Stimulated activated CD8-positive, alpha-beta memory T cell treated with anti-CD3 and anti-CD28 coated beads, Interleukin-4, amount 100 ng/mL, for 4 hours (primary cell): ENCODE data around the gene WDFY3.

Experiments used
- DNase-seq, 2 donors: peaks; one replicate each; pipeline ENCODE4 v3.0.0-alpha.2; 2020; ENCODE audit warnings: low read depth in 2 of 2, low spot score in 1 of 2

The WDFY3 gene

GRCh38 chr4:84966382-84967242, at the start of gene WDFY3:
Gene WDFY3, minus strand, starts transcription at chr4:84966690. Its CDS starts 106,099 bp downstream, at chr4:84860591.
- DNase-seq = no peak

- DNase-seq = no peak
Measured at GRCh38 chr4:85005865-85006377, 39.4 kb upstream of the WDFY3 start.

- no peak for DNase-seq
Measured at GRCh38 chr4:85000343-85000742, 33.9 kb upstream of the WDFY3 start.

- no peak for DNase-seq
Measured at GRCh38 chr4:84995386-84995785, 28.9 kb upstream of the WDFY3 start.

- no peak for DNase-seq
Measured at GRCh38 chr4:84994280-84994679, 27.8 kb upstream of the WDFY3 start.

- no peak for DNase-seq
Measured at GRCh38 chr4:84985952-84986351, 19.5 kb upstream of the WDFY3 start.

- no peak for DNase-seq
Measured at GRCh38 chr4:84977396-84977795, 10.9 kb upstream of the WDFY3 start.

- DNase-seq = no peak
Measured at GRCh38 chr4:84973856-84974255, 7.4 kb upstream of the WDFY3 start.

GRCh38 chr4:84971319-84971932, 4.9 kb upstream of the WDFY3 start:
- DNase-seq = no peak

GRCh38 chr4:84968925-84969324, 2.4 kb upstream of the WDFY3 start:
- DNase-seq = no peak

GRCh38 chr4:84967243-84967690, 777 bp upstream of the WDFY3 start:
- DNase-seq = no peak

- DNase-seq = no peak
Measured at GRCh38 chr4:84965553-84966381, 723 bp downstream of the WDFY3 start.

GRCh38 chr4:84964995-84965552, 1.4 kb downstream of the WDFY3 start:
- no peak for DNase-seq

GRCh38 chr4:84962102-84962501, 4.4 kb downstream of the WDFY3 start:
- no peak for DNase-seq

- no peak for DNase-seq
Measured at GRCh38 chr4:84958434-84958833, 8.1 kb downstream of the WDFY3 start.

GRCh38 chr4:84957514-84958420, 8.7 kb downstream of the WDFY3 start:
- no peak for DNase-seq

GRCh38 chr4:84956014-84956413, 10.5 kb downstream of the WDFY3 start:
- DNase-seq = no peak

- no peak for DNase-seq
Measured at GRCh38 chr4:84954982-84955567, 11.4 kb downstream of the WDFY3 start.

GRCh38 chr4:84952776-84953175, 13.7 kb downstream of the WDFY3 start:
- DNase-seq = no peak

- no peak for DNase-seq
Measured at GRCh38 chr4:84952004-84952403, 14.5 kb downstream of the WDFY3 start.
